ENCODE results near the gene SOS1.

- TF ChIP-seq EZH2 (IDR thresholded peaks at IDR 0.05; ENCODE audit: insufficient read depth, low read length) (no peak), CTCF (IDR thresholded peaks at IDR 0.05; ENCODE audit: insufficient read depth, low read depth, low read length) (no peak)
Observed at GRCh38 chr2:39020383-39020782, 100.5 kb downstream of the SOS1 start.
